GM23248 (cell line): ENCODE data around the gene SLC2A13. TPM values are rescaled to one million over a fixed set of nuclear protein-coding genes. Genes with fewer than 3 reads are reported as not detected.

Experiments used
- DNase-seq: peaks from one replicate; pipeline ENCODE4 v3.0.0-alpha.2; 2015
- H2AFZ ChIP-seq: fragments of 200-600 bp; sonication (generic); 2 replicates; pipeline ENCODE4 v1.6.1; 2016; ENCODE audit warnings: antibody characterized with exemption
- H3F3A ChIP-seq: fragments of 200-600 bp; sonication (generic); 2 replicates; pipeline ENCODE4 v1.6.1; 2016; ENCODE audit warnings: mild to moderate bottlenecking, antibody characterized with exemption, mixed run types; ENCODE audit not compliant: insufficient read depth
- H3K27ac ChIP-seq: fragments of 200-600 bp; sonication (generic); 2 replicates; pipeline ENCODE4 v1.5.1; 2016; ENCODE audit warnings: mild to moderate bottlenecking
- H3K27me3 ChIP-seq: fragments of 200-600 bp; sonication (generic); replicated peaks from 2 replicates; pipeline ENCODE4 v1.6.1; 2016; ENCODE audit warnings: mild to moderate bottlenecking; ENCODE audit not compliant: insufficient read depth
- H3K36me3 ChIP-seq: fragments of 200-600 bp; sonication (generic); 2 replicates; pipeline ENCODE4 v1.6.1; 2016; ENCODE audit warnings: low read depth, mild to moderate bottlenecking
- H3K4me1 ChIP-seq: fragments of 200-600 bp; sonication (generic); 2 replicates; pipeline ENCODE4 v1.6.1; 2016; ENCODE audit warnings: mild to moderate bottlenecking; ENCODE audit not compliant: insufficient read depth
- H3K4me2 ChIP-seq: fragments of 200-600 bp; sonication (generic); one replicate; pipeline ENCODE4 v1.6.1; 2016; ENCODE audit warnings: mild to moderate bottlenecking; ENCODE audit not compliant: unreplicated experiment
- H3K4me3 ChIP-seq: fragments of 200-600 bp; sonication (generic); 2 replicates; pipeline ENCODE4 v1.5.1; 2016; ENCODE audit warnings: mild to moderate bottlenecking
- H3K79me2 ChIP-seq: fragments of 200-600 bp; sonication (generic); 2 replicates; pipeline ENCODE4 v1.6.1; 2016; ENCODE audit warnings: mild to moderate bottlenecking; ENCODE audit not compliant: insufficient read depth
- H3K9ac ChIP-seq: fragments of 200-600 bp; sonication (generic); 2 replicates; pipeline ENCODE4 v1.6.1; 2016; ENCODE audit warnings: mild to moderate bottlenecking
- H3K9me2 ChIP-seq: fragments of 200-600 bp; sonication (generic); 2 replicates; pipeline ENCODE4 v1.6.1; 2016; ENCODE audit warnings: mixed run types, mild to moderate bottlenecking, moderate library complexity; ENCODE audit not compliant: insufficient read depth
- H3K9me3 ChIP-seq: fragments of 200-600 bp; sonication (generic); one replicate; pipeline ENCODE4 v1.6.1; 2017; ENCODE audit warnings: low read depth
- H4K20me1 ChIP-seq: fragments of 200-600 bp; sonication (generic); 2 replicates; pipeline ENCODE4 v1.6.0; 2016; ENCODE audit not compliant: insufficient read depth
- EZH2 ChIP-seq: fragments of 200-600 bp; sonication (generic); IDR thresholded peaks from 2 replicates; pipeline ENCODE4 v1.6.1; 2018; ENCODE audit warnings: antibody characterized with exemption, mild to moderate bottlenecking; ENCODE audit not compliant: insufficient read depth, poor library complexity, severe bottlenecking
- EZH2phosphoT487 ChIP-seq: fragments of 200-600 bp; sonication (generic); IDR thresholded peaks from 2 replicates; pipeline ENCODE4 v1.6.1; 2018; ENCODE audit warnings: antibody characterized with exemption, moderate library complexity, mild to moderate bottlenecking, low read depth; ENCODE audit not compliant: insufficient read depth
- WGBS, 2 experiments: methylation state at CpG; one replicate each; pipeline ENCODE4 v1.1.6; 2015 to 2017; ENCODE audit warnings: low lambda C conversion rate in 2 of 2, low coverage in 1 of 2; ENCODE audit errors: missing lambda C conversion rate in 2 of 2; 5-methylcytosine and 5-hydroxymethylcytosine counted together
- in situ Hi-C: fragments of 300-500 bp; cut with MboI; formaldehyde crosslinking; loops from 2 replicates; pipeline ENCODE4 v1.15.0; 2020
- polyA plus RNA-seq: library from polyadenylated mRNA; unstranded; fragments of >200 nt; fragmentation: Nextera tagmentation; extraction: Ambion mirVana; gene quantifications from 2 replicates; pipeline ENCODE4 v1.2.1, GENCODE V29; 2016
- total RNA-seq: library from RNA; depleted of rRNA; stranded (reverse); fragments of >200 nt; shearing (Covaris generic); gene quantifications from 2 replicates; pipeline ENCODE4 v1.2.3, GENCODE V29; 2014

Gene SLC2A13
- total and polyA plus RNA-seq, 2 experiments from 2014 or later, result 3.3 to 9.2 TPM

GRCh38 chr12:39830852-39831520 lies 274.9 kb downstream of the SLC2A13 start:
- Histone ChIP-seq H3K9me2 (no peaks in the 10 kb centered on the region), H3F3A (0 out of 2 replicates have a peak, but pooled peaks cover 8% of the 10 kb centered on the region), H3K9ac (no peak overlapping the region), H3K4me1 (no peaks in the 10 kb centered on the region; the same call in 1 of the 2 replicates), H3K79me2 (no peaks in the 10 kb centered on the region), H3K4me2 (no peak overlapping the region), H3K27ac (no peak overlapping the region), H4K20me1 (no peaks in the 10 kb centered on the region), H2AFZ (no peak overlapping the region), H3K4me3 (no peak overlapping the region), H3K9me3 (no peaks in the 10 kb centered on the region), H3K36me3 (no peaks in the 10 kb centered on the region), H3K27me3 (no peaks in the 10 kb centered on the region)
- 66 to 68% methylated on average over 5 of the region's 5 CpGs for WGBS, 2 experiments
- peak; percentile 60 for DNase-seq
- TF ChIP-seq EZH2 (no peak), EZH2phosphoT487 (no peak)
- in situ Hi-C loops, result no loop called here

DNA sequence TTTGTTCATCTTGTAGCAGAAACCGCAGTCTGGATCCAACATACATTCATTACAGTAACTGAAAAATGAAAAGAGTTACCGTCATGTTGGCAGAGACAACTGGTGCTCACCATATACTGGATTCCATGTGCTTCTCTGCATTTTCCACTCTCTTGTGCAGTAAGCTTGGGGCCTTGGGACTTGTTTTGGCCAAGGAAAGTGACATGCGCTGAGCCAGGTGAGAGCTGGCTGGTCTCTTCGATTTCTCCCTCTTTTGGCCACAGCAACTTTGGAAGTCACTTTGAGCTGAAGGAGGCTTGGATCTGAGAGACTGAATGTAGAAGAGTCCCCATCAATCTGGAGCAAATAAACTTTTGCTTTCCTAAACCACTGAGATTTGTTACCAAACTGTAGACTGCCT lies 275.7 kb downstream of the SLC2A13 start:
- Histone ChIP-seq H2AFZ (no peak overlapping the region), H3K4me2 (no peak overlapping the region), H3K4me3 (no peak overlapping the region), H3K27me3 (no peaks in the 10 kb centered on the region), H3K9me2 (no peaks in the 10 kb centered on the region), H3F3A (0 out of 2 replicates have a peak, but pooled peaks cover 8% of the 10 kb centered on the region), H3K9me3 (no peaks in the 10 kb centered on the region), H3K4me1 (peaks cover 2% of the 10 kb centered on the region; the same call in 1 of the 2 replicates), H3K27ac (no peak overlapping the region), H3K36me3 (no peaks in the 10 kb centered on the region), H3K79me2 (no peaks in the 10 kb centered on the region), H4K20me1 (no peaks in the 10 kb centered on the region), H3K9ac (no peak overlapping the region)
- no peak for DNase-seq
- TF ChIP-seq EZH2 (no peak), EZH2phosphoT487 (no peak)
- in situ Hi-C loops, result no loop called here
- WGBS, 2 experiments, result 96 to 98% methylated on average over 4 of the region's 4 CpGs

DNA sequence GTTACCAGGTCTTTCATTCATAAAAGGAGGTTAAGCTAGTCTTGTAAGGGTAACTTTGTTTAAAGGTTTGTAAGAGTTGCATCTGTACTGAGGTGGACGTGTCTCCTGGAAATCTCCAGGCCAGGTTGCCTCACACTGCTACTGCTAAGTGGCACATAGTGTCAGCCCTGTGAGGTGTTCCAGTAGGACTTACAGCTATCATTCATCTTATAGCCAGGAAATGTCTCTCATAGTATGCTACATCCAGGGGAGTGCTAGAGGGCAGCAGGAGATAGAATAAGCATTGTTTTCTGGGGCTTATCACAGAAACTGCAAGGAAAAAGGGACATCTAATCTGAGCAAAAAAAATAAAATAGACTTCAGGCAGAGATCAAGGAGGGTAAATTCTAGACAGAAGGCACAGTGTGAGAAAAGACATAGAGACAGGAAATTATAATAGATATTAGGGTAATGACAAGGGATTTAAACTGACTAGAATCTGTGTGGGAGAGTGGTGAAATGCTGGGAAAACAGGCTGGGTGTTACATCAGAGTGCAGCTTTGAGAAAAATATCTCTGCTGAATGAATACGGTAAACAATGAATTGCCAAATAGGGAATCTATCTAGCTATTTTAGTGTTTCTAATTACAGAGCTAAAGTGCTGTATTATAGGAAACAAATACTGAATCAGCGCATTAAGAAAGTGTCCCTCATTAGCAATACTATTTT lies 281.2 kb downstream of the SLC2A13 start:
- DNase-seq, result peak; percentile 22
- Histone ChIP-seq H3K4me3 (no peak overlapping the region), H3K9me3 (no peaks in the 10 kb centered on the region), H3K9ac (no peak overlapping the region), H3K36me3 (no peaks in the 10 kb centered on the region), H3K4me1 (peaks cover 5% of the 10 kb centered on the region; the same call in 1 of the 2 replicates), H3K27ac (no peak overlapping the region), H3K27me3 (no peaks in the 10 kb centered on the region), H3K9me2 (no peaks in the 10 kb centered on the region), H3F3A (no peaks in the 10 kb centered on the region), H2AFZ (0 out of 2 replicates have a peak overlapping the region, but pooled peaks have one; percentile 18), H3K79me2 (no peaks in the 10 kb centered on the region), H4K20me1 (no peaks in the 10 kb centered on the region), H3K4me2 (no peak overlapping the region)
- WGBS, 2 experiments, result 64 to 68% methylated on average over 3 of the region's 3 CpGs
- in situ Hi-C loops, result no loop called here
- TF ChIP-seq EZH2 (no peak), EZH2phosphoT487 (no peak)

DNA sequence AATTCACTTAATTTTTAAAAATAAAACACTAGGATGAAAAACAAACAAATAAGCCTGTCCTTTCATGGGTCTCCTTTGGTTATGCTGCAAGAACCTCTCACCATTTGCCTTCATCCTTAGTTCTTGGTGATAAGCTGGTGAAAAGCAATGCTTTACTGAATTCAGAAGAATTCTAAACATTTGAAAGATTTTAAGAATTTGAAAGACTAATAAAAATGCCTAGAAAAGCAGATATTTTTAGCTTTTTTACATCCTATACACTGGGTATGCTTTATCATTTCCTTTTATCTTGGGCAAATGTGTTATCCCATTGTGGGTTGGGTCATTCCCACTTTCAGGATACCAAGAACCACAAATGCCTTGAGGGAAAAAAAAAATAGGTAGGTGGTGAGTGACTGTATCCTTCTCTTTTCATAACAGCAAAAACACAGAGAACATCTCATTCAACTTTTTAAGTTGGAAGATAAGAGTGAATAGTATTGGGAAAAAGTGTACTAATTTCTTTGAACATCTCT lies 289.2 kb downstream of the SLC2A13 start:
- H3K36me3 ChIP-seq, result no peaks in the 10 kb centered on the region
- H3K79me2 ChIP-seq, result no peaks in the 10 kb centered on the region
- H3K4me3 ChIP-seq, result no peak overlapping the region
- no peaks in the 10 kb centered on the region for H3K9me3 ChIP-seq
- no peaks in the 10 kb centered on the region for H4K20me1 ChIP-seq
- H3K4me2 ChIP-seq, result no peak overlapping the region
- in situ Hi-C loops, result no loop called here
- no peaks in the 10 kb centered on the region for H3K27me3 ChIP-seq
- TF ChIP-seq EZH2phosphoT487 (no peak), EZH2 (no peak)
- H3K9me2 ChIP-seq, result no peaks in the 10 kb centered on the region
- no peak for DNase-seq
- H3F3A ChIP-seq, result peaks cover 6% of the 10 kb centered on the region; the same call in 1 of the 2 replicates
- peaks cover 19% of the 10 kb centered on the region for H3K4me1 ChIP-seq
- no peak overlapping the region for H3K27ac ChIP-seq
- no peak overlapping the region for H3K9ac ChIP-seq
- H2AFZ ChIP-seq, result no peak overlapping the region
